ENCODE data around the gene HYAL1.

HYAL1 gene

DNA sequence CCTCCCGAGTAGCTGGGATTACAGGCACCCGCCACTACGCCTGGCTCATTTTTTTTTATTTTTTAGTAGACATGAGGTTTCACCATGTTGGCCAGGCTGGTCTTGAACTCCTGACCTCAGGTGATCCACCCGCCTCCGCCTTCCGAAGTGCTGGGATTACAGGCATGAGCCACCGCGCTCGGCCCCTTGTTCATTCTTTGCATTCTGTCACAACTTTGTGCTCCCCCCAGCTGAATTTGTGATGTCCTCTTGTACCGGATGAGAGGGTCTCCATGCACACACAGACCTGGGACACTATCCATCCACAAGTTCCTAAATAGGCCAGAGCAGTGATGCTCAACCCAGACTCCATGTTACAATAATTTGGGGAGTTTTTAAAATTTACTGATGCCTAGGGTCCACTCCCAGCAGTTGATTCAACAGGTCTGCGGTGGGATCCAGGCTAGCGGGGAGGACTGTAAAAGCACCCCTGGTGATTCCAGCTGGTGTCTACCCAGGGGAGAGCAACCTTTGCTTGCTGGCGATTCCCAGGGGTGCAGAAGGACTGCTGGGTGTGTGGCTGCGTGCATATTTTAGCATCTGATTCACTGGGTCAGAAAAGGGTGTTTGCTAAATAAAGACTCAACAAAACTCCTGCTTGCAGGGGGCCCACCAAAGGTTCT lies 36.2 kb upstream of the HYAL1 start:
- no peak for DNase-seq
- H3K4me3 Mint-ChIP-seq = peak overlapping the region; percentile 88 to 91
- ATAC-seq = no peak
- peak overlapping the region; percentile 89 to 92 for H3K27ac Mint-ChIP-seq
- no peaks in the 10 kb centered on the region for H3K27me3 Mint-ChIP-seq
- H3K4me1 Mint-ChIP-seq = peaks cover 66% of the 10 kb centered on the region
- H3K9me3 Mint-ChIP-seq = no peaks in the 10 kb centered on the region

DNA sequence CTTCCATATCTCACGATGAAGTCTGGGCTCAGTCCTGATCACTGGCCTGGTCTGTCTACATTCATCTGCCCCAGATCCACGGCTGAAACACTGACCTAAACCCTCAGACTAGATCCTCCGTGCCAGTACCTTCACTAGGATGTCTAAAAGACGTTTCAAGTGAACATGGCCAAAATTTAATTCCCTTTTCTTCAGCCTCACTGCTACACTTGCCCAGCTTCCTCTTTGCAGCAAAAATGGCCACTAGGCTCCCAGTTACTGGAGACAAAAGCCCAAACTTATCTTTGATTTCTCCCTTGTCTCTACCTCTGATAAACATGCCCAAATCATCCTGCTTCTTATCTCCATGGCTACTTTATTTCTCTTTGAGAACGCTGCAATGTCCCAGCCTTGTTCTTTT lies 35.6 kb upstream of the HYAL1 start:
- Mint-ChIP-seq H3K4me1 (peaks cover 72% of the 10 kb centered on the region), H3K27me3 (no peaks in the 10 kb centered on the region), H3K4me3 (peak overlapping the region; percentile 88 to 91), H3K27ac (peak overlapping the region; percentile 89 to 92), H3K9me3 (no peaks in the 10 kb centered on the region)
- DNase-seq = no peak
- ATAC-seq = no peak

DNA sequence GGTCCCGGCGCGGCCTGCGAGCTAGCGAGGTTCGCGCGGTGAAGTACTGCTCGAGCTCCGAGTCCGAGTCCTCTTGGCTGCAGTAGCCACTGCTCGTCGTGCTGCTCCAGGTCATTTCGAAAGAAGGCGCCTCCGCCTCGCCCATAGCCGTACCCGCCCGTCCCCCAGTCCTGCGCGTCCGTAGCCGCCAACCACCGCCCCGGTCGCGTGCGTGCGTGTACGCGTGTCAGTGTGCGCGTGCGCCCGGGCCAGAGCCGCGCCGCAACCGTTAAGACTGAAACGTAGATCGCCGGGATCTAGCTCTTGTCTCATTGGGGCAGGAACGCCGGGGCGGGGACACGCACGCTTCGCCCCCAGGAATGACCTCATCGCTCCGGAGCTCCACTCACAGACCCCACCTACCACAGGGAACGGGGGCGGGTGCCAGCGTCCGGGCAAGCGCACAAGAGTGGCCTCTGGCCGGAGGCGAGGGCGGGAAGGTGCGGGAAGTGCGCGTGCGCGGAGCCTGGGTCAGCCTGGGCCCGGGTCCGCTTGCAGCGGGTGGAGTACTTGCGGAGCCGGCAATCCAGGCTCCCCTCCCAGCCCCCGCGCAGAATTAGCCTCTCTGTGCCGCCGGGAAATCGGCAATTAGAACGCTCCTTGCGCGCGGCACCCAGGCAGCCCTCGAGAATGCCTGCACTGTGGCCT lies 33.9 kb upstream of the HYAL1 start:
- Mint-ChIP-seq H3K4me3 (peak overlapping the region; percentile 88 to 91), H3K27ac (peak overlapping the region; percentile 92 to 99), H3K9me3 (no peaks in the 10 kb centered on the region), H3K4me1 (peaks cover 71% of the 10 kb centered on the region), H3K27me3 (no peaks in the 10 kb centered on the region)
- ATAC-seq (peak; percentile 82), DNase-seq (peak; percentile 95 to 98)

DNA sequence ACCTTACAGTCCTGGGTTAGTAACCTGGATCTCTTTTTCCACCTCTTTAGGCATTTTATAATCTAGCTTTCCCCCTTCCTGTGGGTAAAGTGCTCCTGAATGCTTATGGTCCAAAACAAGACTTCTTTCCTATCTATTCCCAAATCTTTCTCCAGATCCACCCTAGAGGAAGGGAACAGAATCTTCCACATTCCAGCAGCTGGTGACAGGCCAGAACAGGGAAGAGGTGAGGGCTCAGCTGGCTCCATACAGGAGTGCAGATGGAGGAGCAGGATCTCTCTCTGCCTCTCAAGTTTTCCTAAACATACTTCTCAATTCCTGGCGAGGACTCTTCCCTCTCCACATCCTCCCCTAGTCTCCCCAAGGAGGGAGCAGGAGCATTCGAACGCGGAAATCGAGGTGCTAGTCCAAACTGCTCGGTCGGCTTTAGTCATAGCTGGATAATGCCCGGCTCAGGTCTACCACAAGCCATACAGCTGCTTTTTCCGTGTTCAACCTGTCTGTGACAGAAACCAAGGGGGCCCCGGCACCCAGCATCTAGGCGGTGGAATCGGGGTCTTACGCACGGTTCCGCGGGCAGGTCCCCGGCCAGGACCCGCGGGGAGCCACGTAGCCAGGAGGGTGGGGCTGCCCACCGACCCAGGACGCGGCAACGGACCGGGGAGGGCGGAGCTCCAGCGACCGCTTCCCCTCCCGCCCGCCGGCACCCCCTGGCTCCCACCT lies 33.2 kb upstream of the HYAL1 start:
- no peaks in the 10 kb centered on the region for H3K27me3 Mint-ChIP-seq
- peaks cover 67% of the 10 kb centered on the region for H3K4me1 Mint-ChIP-seq
- no peaks in the 10 kb centered on the region for H3K9me3 Mint-ChIP-seq
- H3K27ac Mint-ChIP-seq = peak overlapping the region; percentile 91 to 99
- peak overlapping the region; percentile 88 to 91 for H3K4me3 Mint-ChIP-seq
- DNase-seq = peak in 1 of 2 donors; percentile 71
- ATAC-seq = peak; percentile 61

DNA sequence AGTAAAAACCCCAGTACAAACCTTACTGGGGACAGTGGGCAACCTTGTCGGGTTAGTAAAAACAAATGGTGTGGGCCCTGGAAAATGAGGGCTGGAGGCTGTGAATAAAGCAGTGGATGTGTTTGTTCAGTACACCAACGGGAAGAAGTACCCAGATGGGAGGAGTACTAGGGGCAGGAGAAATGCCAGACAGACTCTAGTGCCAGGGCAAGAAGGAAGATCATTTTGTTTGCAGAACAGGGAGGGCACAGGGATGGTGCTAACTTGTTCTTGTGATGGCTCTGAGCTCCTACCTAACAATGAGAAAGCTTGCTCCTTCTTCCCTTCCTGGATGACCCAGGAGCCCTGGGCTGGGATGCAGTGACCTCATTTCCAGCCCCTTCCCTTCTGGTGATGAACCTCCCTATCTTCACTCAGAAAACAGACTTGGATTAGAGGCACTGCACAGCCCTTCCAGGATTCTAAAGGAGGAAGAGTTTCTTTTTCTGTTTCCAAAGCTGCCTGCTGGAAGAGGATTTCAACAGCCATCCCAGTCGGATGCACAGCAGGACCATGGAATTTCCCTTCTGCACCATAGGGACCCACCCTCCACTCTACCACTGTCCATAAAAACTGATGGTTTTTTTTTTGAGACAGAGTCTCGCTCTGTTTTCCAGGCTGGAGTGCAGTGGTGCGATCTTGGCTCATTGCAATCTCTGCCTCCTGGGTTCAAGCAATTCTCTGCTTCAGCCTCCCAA lies 31.1 kb upstream of the HYAL1 start:
- Mint-ChIP-seq H3K4me3 (peak overlapping the region; percentile 65 to 76), H3K27ac (peak overlapping the region; percentile 61 to 65), H3K9me3 (no peaks in the 10 kb centered on the region), H3K27me3 (no peaks in the 10 kb centered on the region), H3K4me1 (peaks cover 64% of the 10 kb centered on the region)
- DNase-seq (no peak), ATAC-seq (no peak)

DNA sequence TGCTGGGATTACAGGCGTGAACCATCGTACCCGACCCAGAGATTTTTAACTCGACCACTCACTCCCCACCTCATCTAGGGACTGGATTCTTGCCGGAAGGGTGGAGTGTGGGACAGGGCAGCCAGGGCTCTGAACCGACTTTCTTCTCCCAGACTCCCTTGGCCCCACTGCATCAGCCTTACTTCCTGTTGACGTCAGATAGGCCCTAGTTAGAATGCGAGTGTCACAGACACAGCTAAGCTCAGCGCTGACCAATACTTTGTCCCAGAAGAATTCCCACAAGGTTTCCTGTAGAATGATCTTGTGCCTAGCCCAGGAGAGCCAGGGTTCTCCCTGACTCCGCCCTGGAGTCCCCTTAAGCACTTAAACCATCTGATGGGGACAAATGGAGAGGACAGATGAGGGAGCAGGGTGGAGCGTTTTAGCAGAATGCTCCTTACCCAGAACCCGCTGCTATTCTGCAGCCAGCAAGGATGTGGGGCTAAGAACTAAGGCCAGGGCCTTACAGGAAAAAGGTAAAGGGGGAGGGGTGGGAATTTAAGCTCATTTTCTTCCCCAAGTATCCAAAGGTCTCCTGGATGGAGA lies 30.5 kb upstream of the HYAL1 start:
- ATAC-seq (no peak), DNase-seq (no peak)
- H3K27me3 Mint-ChIP-seq = no peaks in the 10 kb centered on the region
- peak overlapping the region; percentile 77 to 85 for H3K27ac Mint-ChIP-seq
- H3K9me3 Mint-ChIP-seq = no peaks in the 10 kb centered on the region
- peaks cover 61% of the 10 kb centered on the region for H3K4me1 Mint-ChIP-seq
- peak overlapping the region; percentile 65 to 76 for H3K4me3 Mint-ChIP-seq

DNA sequence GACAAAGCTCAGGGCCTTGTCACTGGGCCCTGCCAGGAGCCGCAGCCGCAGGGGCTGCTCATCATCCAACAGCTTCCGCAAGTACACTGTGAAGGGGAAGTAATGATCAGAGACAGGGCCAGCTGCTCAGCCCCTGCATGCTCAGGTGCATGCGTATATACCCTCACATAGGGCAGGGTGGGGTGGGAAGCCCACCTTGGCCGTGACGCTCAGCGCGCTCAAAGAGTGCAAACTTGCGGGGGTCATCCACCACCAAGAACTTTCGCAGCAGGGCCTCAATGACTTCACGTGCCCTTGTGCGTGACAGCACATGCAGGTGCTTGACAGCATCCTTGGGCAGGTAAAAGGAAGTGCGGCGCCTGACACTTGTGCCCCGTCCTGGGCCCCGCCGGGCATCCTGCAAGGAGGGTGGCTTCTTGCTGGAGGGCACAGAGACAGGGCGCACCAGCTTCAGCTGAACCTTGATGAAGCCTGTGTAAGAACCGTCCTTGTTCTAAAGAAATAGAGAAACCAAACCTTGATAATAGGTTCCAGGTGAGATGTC lies 28.1 kb upstream of the HYAL1 start:
- H3K27ac Mint-ChIP-seq = no peak overlapping the region
- ATAC-seq (no peak), DNase-seq (no peak)
- H3K4me3 Mint-ChIP-seq = no peak overlapping the region
- no peaks in the 10 kb centered on the region for H3K27me3 Mint-ChIP-seq
- H3K9me3 Mint-ChIP-seq = no peaks in the 10 kb centered on the region
- H3K4me1 Mint-ChIP-seq = peaks cover 57% of the 10 kb centered on the region

DNA sequence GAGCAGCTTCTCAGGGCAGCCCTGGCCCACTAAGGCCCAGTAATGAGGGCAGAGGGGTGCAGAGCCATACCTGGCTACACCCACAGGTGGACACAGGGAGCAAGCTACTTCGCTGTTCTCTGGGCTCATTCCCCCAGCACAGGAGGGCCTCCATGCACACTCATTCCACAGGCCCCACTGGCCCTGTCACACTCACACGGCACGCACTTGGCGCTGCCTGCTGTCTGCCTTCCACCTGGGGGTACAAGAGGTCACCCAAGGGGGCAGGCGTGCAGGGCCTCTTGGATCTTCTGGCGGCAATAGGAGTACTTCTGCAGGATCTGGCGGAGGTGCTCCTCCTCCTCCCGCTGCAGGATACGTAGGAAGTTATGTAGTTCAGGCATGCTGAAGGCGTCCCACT lies 27.0 kb upstream of the HYAL1 start:
- DNase-seq = no peak
- H3K27me3 Mint-ChIP-seq = no peaks in the 10 kb centered on the region

DNA sequence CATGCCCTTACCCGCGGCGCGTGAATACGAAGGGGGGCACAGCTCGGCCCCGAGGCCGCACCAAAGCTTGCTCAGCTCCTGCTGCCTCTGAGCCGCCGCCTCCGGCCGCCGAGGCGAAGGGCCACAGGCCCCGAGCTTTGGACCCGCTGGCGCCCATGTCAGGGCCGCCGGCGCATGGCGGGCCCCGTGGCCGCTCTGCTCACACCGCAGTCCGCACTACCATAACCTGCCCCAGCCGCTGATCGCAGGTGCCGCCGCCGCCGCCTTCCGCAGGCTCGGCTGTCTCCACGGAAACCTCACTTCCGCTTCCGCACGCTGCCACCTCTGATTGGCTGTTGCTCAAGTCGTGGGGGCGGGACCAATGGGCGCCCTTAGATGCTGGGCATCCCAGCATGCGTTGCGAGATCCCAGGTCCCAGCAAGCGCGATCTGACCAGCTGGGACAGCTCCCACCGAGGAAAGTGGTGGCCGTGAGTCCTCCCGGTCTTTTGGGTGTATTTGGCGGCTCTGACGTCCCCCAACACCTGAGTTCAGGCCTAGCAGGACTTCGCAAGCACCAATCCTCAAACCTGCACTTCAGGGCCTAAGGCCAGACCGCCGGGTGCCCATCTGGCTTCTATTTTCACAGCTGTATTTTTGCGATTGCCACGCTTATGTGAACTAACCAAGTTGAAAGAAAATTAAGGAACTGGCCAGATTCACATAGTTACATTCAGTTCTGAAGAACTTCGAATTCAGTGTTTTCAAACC lies 24.7 kb upstream of the HYAL1 start, which contains the start of gene TUSC2:
TSS of gene TUSC2 (minus strand) at position 281 of the 749 bp plus-strand sequence. CDS start at position 157, 124 bp downstream.
- Mint-ChIP-seq H3K4me3 (peak within 1 kb of the TSS; percentile 87), H3K27ac (peak within 1 kb of the TSS; percentile 79 to 95), H3K9me3 (no peaks in the 10 kb centered on the region), H3K4me1 (peaks cover 50% of the 10 kb centered on the region), H3K27me3 (no peaks in the 10 kb centered on the region)
- DNase-seq = peak; percentile 89 to 95
- peak; percentile 93 for ATAC-seq

More for the DNA sequence above, 27.0 kb upstream of the HYAL1 start:
- ATAC-seq = no peak
- H3K27ac Mint-ChIP-seq = no peak overlapping the region
- H3K4me1 Mint-ChIP-seq = peaks cover 50% of the 10 kb centered on the region
- H3K9me3 Mint-ChIP-seq = no peaks in the 10 kb centered on the region
- H3K4me3 Mint-ChIP-seq = no peak overlapping the region

DNA sequence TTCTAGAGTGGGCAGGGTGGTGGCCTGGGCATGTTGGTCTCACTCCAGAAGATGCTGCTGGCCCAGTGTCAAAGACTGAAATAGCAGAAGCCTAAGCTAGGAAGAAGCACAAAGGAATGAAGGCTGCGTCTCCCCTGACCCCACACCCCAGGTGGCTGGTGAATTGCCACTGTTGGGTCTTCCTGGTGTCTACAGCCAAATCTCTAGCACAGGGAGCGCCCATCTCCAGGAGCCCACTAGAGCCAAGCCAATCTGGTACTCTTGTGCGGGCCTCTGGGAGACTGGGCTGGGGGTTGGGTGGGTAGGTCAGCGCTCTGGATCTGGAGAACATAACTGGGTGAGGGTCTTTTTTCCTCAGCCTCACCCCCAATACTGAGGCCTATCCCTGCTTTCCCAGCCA lies 23.8 kb upstream of the HYAL1 start:
- no peaks in the 10 kb centered on the region for H3K9me3 Mint-ChIP-seq
- ATAC-seq (no peak), DNase-seq (no peak)
- H3K4me1 Mint-ChIP-seq = peaks cover 60% of the 10 kb centered on the region
- peak overlapping the region; percentile 87 for H3K4me3 Mint-ChIP-seq
- peak overlapping the region; percentile 76 to 95 for H3K27ac Mint-ChIP-seq
- H3K27me3 Mint-ChIP-seq = no peaks in the 10 kb centered on the region

DNA sequence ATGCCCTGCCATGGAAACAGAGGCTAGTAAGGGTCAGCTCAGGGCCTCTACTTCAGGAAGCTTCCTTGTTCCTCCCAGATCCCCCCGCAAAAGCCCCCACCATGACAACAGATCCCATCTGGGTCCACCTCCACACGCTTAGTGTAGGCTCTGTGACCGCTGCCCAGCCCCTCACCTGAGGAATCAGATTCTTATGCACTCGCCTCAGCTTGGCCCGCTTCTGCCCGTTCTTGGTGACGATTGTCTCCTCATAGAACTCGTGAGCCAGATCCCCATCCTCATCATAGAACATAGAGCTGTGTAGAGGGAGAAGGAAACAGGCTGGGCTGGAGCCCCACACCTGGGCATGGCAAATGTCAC lies 22.8 kb upstream of the HYAL1 start:
- H3K27ac Mint-ChIP-seq = no peak overlapping the region
- peaks cover 63% of the 10 kb centered on the region for H3K4me1 Mint-ChIP-seq
- no peak overlapping the region for H3K4me3 Mint-ChIP-seq
- no peak for DNase-seq
- no peak for ATAC-seq
- no peaks in the 10 kb centered on the region for H3K27me3 Mint-ChIP-seq
- H3K9me3 Mint-ChIP-seq = no peaks in the 10 kb centered on the region

DNA sequence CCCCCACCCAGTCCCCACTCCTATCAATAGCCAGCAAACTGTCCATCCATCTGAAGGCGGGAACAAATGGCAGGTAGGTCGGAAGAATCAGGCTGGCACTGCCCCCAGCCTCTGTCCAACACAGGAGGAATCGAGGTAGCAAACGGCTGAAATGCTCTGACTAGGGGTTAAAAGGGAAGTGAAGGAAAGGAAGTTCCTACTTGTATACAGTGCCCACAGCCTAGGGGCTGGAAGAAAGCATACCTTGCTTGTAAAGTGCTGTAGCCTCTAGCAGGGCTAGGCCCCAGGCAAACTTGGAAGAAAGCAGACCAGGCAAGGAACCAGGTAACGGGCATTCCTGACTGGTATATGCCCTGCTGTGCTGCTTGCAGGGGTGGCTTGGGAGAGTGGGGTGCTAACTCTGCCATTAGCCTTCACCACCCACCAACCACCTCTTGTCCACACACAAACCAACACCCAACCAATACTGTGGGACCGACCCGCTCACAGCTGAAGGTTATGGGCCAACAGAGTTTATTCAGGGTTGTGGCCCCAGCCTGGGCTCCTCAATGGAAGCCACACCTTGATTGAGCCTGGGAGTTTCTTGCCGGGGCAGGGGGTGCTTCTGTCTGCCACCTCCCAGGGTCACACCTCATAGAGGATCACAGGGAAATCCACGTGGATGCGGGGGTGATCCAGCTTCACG lies 22.3 kb upstream of the HYAL1 start:
- Mint-ChIP-seq H3K4me3 (no peak overlapping the region), H3K27me3 (no peaks in the 10 kb centered on the region), H3K27ac (peak overlapping the region in 1 of 2 donors; percentile 3), H3K9me3 (no peaks in the 10 kb centered on the region), H3K4me1 (peaks cover 64% of the 10 kb centered on the region)
- DNase-seq (no peak), ATAC-seq (no peak)

DNA sequence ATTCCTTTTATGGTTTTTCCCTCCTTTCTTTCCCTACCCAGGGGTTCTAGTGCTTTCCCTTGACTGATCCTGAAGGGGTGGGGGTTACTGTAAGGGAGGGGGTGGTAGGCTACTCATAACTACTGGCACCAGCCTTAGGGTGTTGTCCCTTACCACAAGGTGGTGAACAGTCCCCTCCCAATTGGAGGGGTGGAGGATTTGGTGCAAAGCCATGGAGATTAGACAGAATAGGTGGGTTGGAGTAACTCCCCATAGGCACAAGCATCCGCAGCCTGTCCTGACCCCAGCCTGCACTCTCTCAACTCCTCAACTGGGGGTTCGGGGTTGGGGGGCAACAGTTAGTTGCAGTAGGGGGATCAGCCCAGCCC lies 21.7 kb upstream of the HYAL1 start:
- ATAC-seq = no peak
- H3K27ac Mint-ChIP-seq = peak overlapping the region in 1 of 2 donors; percentile 3
- H3K4me3 Mint-ChIP-seq = no peak overlapping the region
- peaks cover 65% of the 10 kb centered on the region for H3K4me1 Mint-ChIP-seq
- no peaks in the 10 kb centered on the region for H3K27me3 Mint-ChIP-seq
- H3K9me3 Mint-ChIP-seq = no peaks in the 10 kb centered on the region
- no peak for DNase-seq

Measured in stimulated activated naive CD8-positive, alpha-beta T cell treated with anti-CD3 and anti-CD28 coated beads, Interleukin-15, amount 100 ng/mL, for 72 hours (primary cell).